ENCODE measurements around the gene GJA3. TPM values are rescaled to one million over a fixed set of nuclear protein-coding genes. Genes with fewer than 3 reads are reported as not detected.

The GJA3 gene
- total RNA-seq, 1 donor from 2014 or later, result not detected

DNA sequence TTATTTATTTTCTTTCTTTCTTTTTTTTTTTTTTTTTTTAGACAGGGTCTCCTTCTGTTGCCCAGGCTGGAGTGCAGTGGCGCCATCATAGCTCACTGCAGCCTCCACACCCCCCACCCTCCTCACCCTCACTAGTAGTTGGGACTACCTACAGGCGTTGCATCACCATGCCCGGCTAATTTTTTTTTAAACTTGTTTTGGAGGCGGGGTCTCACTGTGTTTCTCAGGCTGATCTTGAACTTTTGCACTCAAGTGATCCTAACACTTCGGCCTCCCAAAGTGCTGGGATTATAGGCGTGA, 33.6 kb downstream of the GJA3 start:
- peak overlapping the region; percentile 47 for H3K4me3 Mint-ChIP-seq (ENCODE audit: unreplicated experiment)
- no peaks in the 10 kb centered on the region for H3K27me3 Mint-ChIP-seq (ENCODE audit: unreplicated experiment)
- H3K36me3 Mint-ChIP-seq (ENCODE audit: low read depth, unreplicated experiment), result no peaks in the 10 kb centered on the region
- H3K4me1 Mint-ChIP-seq (ENCODE audit: unreplicated experiment), result no peaks in the 10 kb centered on the region
- H3K27ac Mint-ChIP-seq (ENCODE audit: unreplicated experiment), result no peak overlapping the region
- DNase-seq (ENCODE audit: low spot score), result no peak
- H3K9me3 Mint-ChIP-seq (ENCODE audit: unreplicated experiment), result no peaks in the 10 kb centered on the region
- TF ChIP-seq, protein P1, sequence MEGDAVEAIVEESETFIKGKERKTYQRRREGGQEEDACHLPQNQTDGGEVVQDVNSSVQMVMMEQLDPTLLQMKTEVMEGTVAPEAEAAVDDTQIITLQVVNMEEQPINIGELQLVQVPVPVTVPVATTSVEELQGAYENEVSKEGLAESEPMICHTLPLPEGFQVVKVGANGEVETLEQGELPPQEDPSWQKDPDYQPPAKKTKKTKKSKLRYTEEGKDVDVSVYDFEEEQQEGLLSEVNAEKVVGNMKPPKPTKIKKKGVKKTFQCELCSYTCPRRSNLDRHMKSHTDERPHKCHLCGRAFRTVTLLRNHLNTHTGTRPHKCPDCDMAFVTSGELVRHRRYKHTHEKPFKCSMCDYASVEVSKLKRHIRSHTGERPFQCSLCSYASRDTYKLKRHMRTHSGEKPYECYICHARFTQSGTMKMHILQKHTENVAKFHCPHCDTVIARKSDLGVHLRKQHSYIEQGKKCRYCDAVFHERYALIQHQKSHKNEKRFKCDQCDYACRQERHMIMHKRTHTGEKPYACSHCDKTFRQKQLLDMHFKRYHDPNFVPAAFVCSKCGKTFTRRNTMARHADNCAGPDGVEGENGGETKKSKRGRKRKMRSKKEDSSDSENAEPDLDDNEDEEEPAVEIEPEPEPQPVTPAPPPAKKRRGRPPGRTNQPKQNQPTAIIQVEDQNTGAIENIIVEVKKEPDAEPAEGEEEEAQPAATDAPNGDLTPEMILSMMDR (IDR thresholded peaks at IDR 0.05; ENCODE audit: unreplicated experiment), result no peak

DNA sequence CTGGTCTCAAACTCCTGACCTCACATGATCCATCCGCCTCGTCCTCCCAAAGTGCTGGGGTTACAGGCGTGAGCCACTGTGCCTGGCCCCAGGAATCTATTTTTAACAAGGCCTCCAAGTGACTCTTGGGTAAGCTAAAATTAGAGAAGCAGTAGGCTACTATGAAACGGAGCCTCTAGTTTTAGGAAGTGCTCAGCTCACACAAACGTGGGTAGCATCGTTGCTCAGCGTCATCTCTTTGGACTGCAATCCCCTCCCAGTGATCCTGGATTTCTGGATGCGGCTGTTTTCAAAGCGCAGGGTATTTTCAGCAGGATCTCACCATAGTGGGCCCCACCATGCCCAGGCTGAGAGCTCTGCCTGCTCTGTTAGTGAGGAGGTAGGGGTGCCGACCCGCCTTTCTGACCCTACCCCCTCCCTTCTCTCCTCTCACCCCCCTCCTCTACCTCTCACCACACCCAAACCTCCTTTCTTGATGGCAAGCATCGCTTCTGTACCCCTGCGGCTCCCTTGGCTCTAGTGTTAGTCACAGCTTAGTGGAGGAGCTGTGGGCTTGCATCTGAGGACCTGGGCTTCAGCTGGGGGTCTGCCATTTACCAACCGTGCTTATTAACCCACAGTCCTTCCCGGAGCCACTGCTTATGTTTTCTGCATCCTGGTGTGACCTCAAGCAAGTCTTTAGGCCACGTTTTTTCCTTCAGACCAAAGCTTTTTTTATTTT, 34.2 kb downstream of the GJA3 start:
- Mint-ChIP-seq H3K27me3 (ENCODE audit: unreplicated experiment) (no peaks in the 10 kb centered on the region), H3K4me1 (ENCODE audit: unreplicated experiment) (no peaks in the 10 kb centered on the region), H3K9me3 (ENCODE audit: unreplicated experiment) (no peaks in the 10 kb centered on the region), H3K4me3 (ENCODE audit: unreplicated experiment) (no peak overlapping the region), H3K36me3 (ENCODE audit: low read depth, unreplicated experiment) (no peaks in the 10 kb centered on the region), H3K27ac (ENCODE audit: unreplicated experiment) (no peak overlapping the region)
- TF ChIP-seq, protein P1 (IDR thresholded peaks at IDR 0.05; ENCODE audit: unreplicated experiment), result no peak
- no peak for DNase-seq (ENCODE audit: low spot score)

DNA sequence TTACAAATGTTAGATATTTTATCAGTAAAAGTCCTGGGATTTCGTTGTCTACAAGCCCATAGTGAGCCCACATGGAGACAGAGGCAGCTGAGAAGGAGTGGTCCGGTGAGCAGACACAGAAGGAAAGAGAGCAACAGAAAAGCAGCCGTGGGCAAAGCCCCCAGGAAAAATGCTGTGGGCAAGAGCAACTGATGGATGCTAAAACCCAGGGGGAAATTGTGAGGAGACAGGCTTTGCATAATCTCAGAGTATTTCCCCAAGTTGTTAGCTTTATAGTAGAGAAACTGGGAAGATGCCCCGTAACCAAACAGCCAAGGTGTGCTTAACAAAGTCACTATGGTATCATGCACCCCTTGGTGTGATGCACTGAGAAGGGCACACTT, 35.1 kb downstream of the GJA3 start:
- TF ChIP-seq, protein P1 (IDR thresholded peaks at IDR 0.05; ENCODE audit: unreplicated experiment), result no peak
- Mint-ChIP-seq H3K4me3 (ENCODE audit: unreplicated experiment) (no peak overlapping the region), H3K27me3 (ENCODE audit: unreplicated experiment) (no peaks in the 10 kb centered on the region), H3K4me1 (ENCODE audit: unreplicated experiment) (no peaks in the 10 kb centered on the region), H3K27ac (ENCODE audit: unreplicated experiment) (no peak overlapping the region), H3K36me3 (ENCODE audit: low read depth, unreplicated experiment) (no peaks in the 10 kb centered on the region), H3K9me3 (ENCODE audit: unreplicated experiment) (no peaks in the 10 kb centered on the region)
- no peak for DNase-seq (ENCODE audit: low spot score)

DNA sequence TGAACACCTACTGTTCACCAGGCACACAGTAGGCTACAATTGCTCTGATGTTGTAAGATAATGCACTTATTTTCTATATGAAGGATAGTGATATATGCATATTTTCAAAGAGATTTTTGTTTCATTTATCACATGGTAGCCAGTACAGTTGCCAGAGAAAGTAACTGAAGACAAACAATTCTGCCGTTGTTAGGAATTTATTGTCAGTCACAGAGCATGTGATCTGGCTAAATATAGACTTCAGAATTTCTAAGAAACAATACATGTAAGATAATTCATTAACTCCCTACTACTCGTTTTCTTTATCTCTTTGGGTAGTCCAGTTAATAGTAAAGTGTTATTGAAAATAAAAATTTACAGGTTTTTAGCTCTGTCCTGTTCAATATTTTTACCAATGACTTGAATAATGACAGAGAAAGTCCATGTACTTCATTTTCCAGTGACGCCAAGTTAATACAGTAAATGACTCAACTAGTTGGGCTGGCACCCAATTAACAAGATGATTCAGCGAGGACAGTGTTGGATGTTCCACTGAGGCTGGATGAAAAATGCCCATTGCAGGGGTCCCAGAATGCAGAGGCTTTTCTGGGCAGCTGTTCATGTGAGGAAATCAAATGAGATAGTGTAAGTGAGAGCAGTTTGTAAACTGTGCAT, 35.6 kb downstream of the GJA3 start:
- Mint-ChIP-seq H3K4me1 (ENCODE audit: unreplicated experiment) (no peaks in the 10 kb centered on the region), H3K27ac (ENCODE audit: unreplicated experiment) (no peak overlapping the region), H3K9me3 (ENCODE audit: unreplicated experiment) (no peaks in the 10 kb centered on the region), H3K27me3 (ENCODE audit: unreplicated experiment) (no peaks in the 10 kb centered on the region), H3K4me3 (ENCODE audit: unreplicated experiment) (no peak overlapping the region), H3K36me3 (ENCODE audit: low read depth, unreplicated experiment) (no peaks in the 10 kb centered on the region)
- TF ChIP-seq, protein P1 (IDR thresholded peaks at IDR 0.05; ENCODE audit: unreplicated experiment), result no peak
- DNase-seq (ENCODE audit: low spot score), result no peak

DNA sequence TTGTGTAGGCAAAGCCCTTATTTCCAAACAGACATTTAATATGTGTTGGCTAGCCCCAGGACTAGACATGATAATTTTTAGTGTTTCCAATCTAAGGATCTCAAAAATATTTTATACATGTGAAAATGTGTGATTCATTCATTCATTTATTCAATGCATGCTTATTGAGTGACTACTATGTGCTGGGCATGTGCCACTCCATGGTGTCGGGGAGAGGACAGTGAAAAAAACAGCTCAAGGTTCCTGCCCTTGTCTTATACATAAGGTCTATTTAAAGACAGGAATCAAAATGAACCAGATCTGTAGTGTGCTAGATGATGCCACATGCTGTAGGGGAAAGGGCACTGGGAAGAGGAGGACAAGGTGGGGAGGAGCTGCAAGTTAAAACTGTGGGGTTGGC, 36.5 kb downstream of the GJA3 start:
- no peak overlapping the region for H3K27ac Mint-ChIP-seq (ENCODE audit: unreplicated experiment)
- H3K36me3 Mint-ChIP-seq (ENCODE audit: low read depth, unreplicated experiment), result no peaks in the 10 kb centered on the region
- peaks cover 2% of the 10 kb centered on the region for H3K27me3 Mint-ChIP-seq (ENCODE audit: unreplicated experiment)
- no peaks in the 10 kb centered on the region for H3K9me3 Mint-ChIP-seq (ENCODE audit: unreplicated experiment)
- no peak overlapping the region for H3K4me3 Mint-ChIP-seq (ENCODE audit: unreplicated experiment)
- peaks cover 7% of the 10 kb centered on the region for H3K4me1 Mint-ChIP-seq (ENCODE audit: unreplicated experiment)
- TF ChIP-seq, protein P1 (IDR thresholded peaks at IDR 0.05; ENCODE audit: unreplicated experiment), result no peak
- DNase-seq (ENCODE audit: low spot score), result no peak
